GM12873 (cell line): ENCODE measurements around the gene NDUFV3.

Source experiments
- CTCF ChIP-seq: IDR thresholded peaks from 2 replicates; pipeline ENCODE4 v1.5.1; 2012; ENCODE audit warnings: low read depth, mild to moderate bottlenecking, moderate library complexity, low read length, control low read depth; ENCODE audit not compliant: insufficient read depth; ENCODE audit errors: missing control alignments

Gene NDUFV3

GRCh38 chr21:42929969-42930368 lies 36.9 kb downstream of the NDUFV3 start:
- TF ChIP-seq CTCF, result no peak

GRCh38 chr21:42931560-42932235 lies 38.6 kb downstream of the NDUFV3 start:
- no peak for TF ChIP-seq CTCF

- TF ChIP-seq CTCF, result no peak
Observed at GRCh38 chr21:42937960-42938605, 45.0 kb downstream of the NDUFV3 start.

GRCh38 chr21:42939582-42940413 lies 46.7 kb downstream of the NDUFV3 start:
- no peak for TF ChIP-seq CTCF

- TF ChIP-seq CTCF, result no peak
Observed at GRCh38 chr21:42941696-42942085, 48.6 kb downstream of the NDUFV3 start.

GRCh38 chr21:42942244-42942643 lies 49.1 kb downstream of the NDUFV3 start:
- TF ChIP-seq CTCF, result no peak
